ENCODE results near the gene FGD3.

Gene FGD3

GRCh38 chr9:92960561-92961290, 13.4 kb downstream of the FGD3 start:
- no peak overlapping the region for H3K27ac ChIP-seq (ENCODE audit: low read depth, low read length)
- no peaks in the 10 kb centered on the region for H3K36me3 ChIP-seq (ENCODE audit: control insufficient read depth, insufficient read depth, low read length)
- H3K4me3 ChIP-seq (ENCODE audit: low read depth, low read length), result no peak overlapping the region
- H3K9ac ChIP-seq (ENCODE audit: low read length), result no peak overlapping the region
- H3K27me3 ChIP-seq (ENCODE audit: control insufficient read depth, insufficient read depth, low read length), result no peaks in the 10 kb centered on the region
- peaks cover 8% of the 10 kb centered on the region; the same call in 1 of the 2 replicates for H3K4me1 ChIP-seq (ENCODE audit: control insufficient read depth, insufficient read depth, low read length)
- peaks cover 13% of the 10 kb centered on the region for H3K9me3 ChIP-seq (ENCODE audit: control insufficient read depth, insufficient read depth, low read depth, low read length)

DNA sequence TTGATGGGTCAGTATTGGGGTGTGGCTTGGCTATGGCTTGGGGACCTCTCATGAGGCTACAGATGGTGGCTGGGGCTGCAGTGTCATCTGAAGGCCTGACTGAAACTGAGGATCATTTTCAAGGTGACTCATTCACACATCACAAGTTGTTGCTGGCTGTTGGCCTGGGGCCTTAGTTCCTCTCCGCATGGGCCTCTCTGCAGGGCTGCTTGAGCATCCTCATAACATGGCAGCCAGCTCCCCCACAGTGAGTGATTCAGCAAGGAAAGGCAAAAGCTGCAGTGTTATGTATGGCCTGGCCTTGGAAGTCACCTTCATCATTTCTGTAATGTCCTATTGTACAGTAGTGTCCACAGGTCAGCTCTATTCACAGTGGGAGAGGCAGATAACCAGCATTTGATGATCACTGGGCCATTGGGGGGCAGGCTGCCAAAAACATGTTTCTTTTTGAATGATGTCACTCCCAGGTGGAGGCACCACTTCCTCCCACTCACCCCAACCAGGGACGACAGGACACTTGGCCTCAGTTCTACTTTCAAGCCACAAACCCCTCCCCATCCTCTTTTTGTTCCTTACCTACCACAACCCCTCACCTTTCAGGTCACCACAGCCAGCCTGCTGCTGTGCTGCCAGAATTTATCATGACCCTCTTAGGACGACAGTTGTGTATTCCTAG, 14.4 kb downstream of the FGD3 start:
- H3K27me3 ChIP-seq (ENCODE audit: control insufficient read depth, insufficient read depth, low read length), result no peaks in the 10 kb centered on the region
- H3K27ac ChIP-seq (ENCODE audit: low read depth, low read length), result no peak overlapping the region

DNA sequence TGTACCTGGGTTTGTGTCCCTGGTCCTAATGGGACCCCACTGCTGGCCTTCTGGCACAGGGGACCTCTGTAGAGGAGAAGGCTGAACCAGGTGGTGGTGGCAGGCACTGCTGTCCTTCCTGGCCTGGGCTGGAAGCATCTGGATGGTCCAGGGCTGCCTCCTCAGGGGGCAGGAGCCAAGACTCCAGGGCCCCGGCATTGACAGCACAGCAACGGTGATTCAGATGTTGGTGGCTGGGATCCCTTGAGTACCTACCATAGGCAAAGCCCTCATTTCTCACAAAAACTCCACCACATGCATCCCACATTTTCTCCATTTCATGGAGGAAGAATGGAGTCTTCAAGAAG, 15.0 kb downstream of the FGD3 start:
- H3K4me1 ChIP-seq (ENCODE audit: control insufficient read depth, insufficient read depth, low read length), result peaks cover 8% of the 10 kb centered on the region; the same call in 1 of the 2 replicates
- H3K27ac ChIP-seq (ENCODE audit: low read depth, low read length), result no peak overlapping the region
- no peak overlapping the region for H3K4me3 ChIP-seq (ENCODE audit: low read depth, low read length)
- peaks cover 13% of the 10 kb centered on the region for H3K9me3 ChIP-seq (ENCODE audit: control insufficient read depth, insufficient read depth, low read depth, low read length)
- no peaks in the 10 kb centered on the region for H3K27me3 ChIP-seq (ENCODE audit: control insufficient read depth, insufficient read depth, low read length)
- H3K36me3 ChIP-seq (ENCODE audit: control insufficient read depth, insufficient read depth, low read length), result no peaks in the 10 kb centered on the region
- H3K9ac ChIP-seq (ENCODE audit: low read length), result no peak overlapping the region

More for the DNA sequence above, 14.4 kb downstream of the FGD3 start:
- H3K36me3 ChIP-seq (ENCODE audit: control insufficient read depth, insufficient read depth, low read length), result no peaks in the 10 kb centered on the region
- peaks cover 13% of the 10 kb centered on the region for H3K9me3 ChIP-seq (ENCODE audit: control insufficient read depth, insufficient read depth, low read depth, low read length)
- H3K9ac ChIP-seq (ENCODE audit: low read length), result no peak overlapping the region
- peaks cover 8% of the 10 kb centered on the region; the same call in 1 of the 2 replicates for H3K4me1 ChIP-seq (ENCODE audit: control insufficient read depth, insufficient read depth, low read length)
- no peak overlapping the region for H3K4me3 ChIP-seq (ENCODE audit: low read depth, low read length)

- H3K9ac ChIP-seq (ENCODE audit: low read length), result no peak overlapping the region
- no peaks in the 10 kb centered on the region for H3K27me3 ChIP-seq (ENCODE audit: control insufficient read depth, insufficient read depth, low read length)
- H3K9me3 ChIP-seq (ENCODE audit: control insufficient read depth, insufficient read depth, low read depth, low read length), result peaks cover 13% of the 10 kb centered on the region
- H3K4me3 ChIP-seq (ENCODE audit: low read depth, low read length), result no peak overlapping the region
- H3K36me3 ChIP-seq (ENCODE audit: control insufficient read depth, insufficient read depth, low read length), result no peaks in the 10 kb centered on the region
- peaks cover 8% of the 10 kb centered on the region; the same call in 1 of the 2 replicates for H3K4me1 ChIP-seq (ENCODE audit: control insufficient read depth, insufficient read depth, low read length)
- no peak overlapping the region for H3K27ac ChIP-seq (ENCODE audit: low read depth, low read length)
Measured at GRCh38 chr9:92962846-92963245, 15.5 kb downstream of the FGD3 start.

GRCh38 chr9:92963831-92964606, 16.7 kb downstream of the FGD3 start:
- H3K9ac ChIP-seq (ENCODE audit: low read length), result no peak overlapping the region
- no peak overlapping the region for H3K27ac ChIP-seq (ENCODE audit: low read depth, low read length)
- peaks cover 12% of the 10 kb centered on the region; the same call in 1 of the 2 replicates for H3K4me1 ChIP-seq (ENCODE audit: control insufficient read depth, insufficient read depth, low read length)
- peaks cover 13% of the 10 kb centered on the region for H3K9me3 ChIP-seq (ENCODE audit: control insufficient read depth, insufficient read depth, low read depth, low read length)
- H3K36me3 ChIP-seq (ENCODE audit: control insufficient read depth, insufficient read depth, low read length), result no peaks in the 10 kb centered on the region
- no peak overlapping the region for H3K4me3 ChIP-seq (ENCODE audit: low read depth, low read length)
- H3K27me3 ChIP-seq (ENCODE audit: control insufficient read depth, insufficient read depth, low read length), result no peaks in the 10 kb centered on the region

DNA sequence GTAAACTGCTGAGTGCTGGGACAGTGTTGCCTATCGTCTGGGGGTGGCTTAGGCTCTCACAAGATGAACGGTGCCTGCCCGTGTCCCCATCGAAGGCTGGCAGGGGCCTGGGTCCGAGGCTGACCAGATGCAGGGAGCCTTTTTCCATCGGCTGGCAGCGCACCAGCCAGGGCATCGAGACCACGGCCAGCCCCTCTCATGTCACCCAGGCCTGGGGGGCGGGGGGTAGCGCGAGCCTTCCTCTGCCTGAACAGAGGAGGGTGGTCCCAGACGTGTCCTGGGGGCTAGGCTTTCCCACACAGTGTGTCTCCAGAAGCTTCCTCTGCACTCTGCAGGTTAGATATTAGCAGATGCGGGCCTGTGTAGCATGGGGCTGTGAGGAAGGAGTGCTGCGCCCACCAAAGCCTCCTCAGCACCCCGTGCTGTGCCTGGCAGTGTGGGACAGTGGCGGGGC, 17.3 kb downstream of the FGD3 start:
- H3K4me1 ChIP-seq (ENCODE audit: control insufficient read depth, insufficient read depth, low read length), result peaks cover 18% of the 10 kb centered on the region
- H3K27ac ChIP-seq (ENCODE audit: low read depth, low read length), result no peak overlapping the region
- H3K9me3 ChIP-seq (ENCODE audit: control insufficient read depth, insufficient read depth, low read depth, low read length), result peaks cover 13% of the 10 kb centered on the region
- H3K36me3 ChIP-seq (ENCODE audit: control insufficient read depth, insufficient read depth, low read length), result no peaks in the 10 kb centered on the region
- no peak overlapping the region for H3K4me3 ChIP-seq (ENCODE audit: low read depth, low read length)
- H3K9ac ChIP-seq (ENCODE audit: low read length), result no peak overlapping the region
- H3K27me3 ChIP-seq (ENCODE audit: control insufficient read depth, insufficient read depth, low read length), result no peaks in the 10 kb centered on the region

DNA sequence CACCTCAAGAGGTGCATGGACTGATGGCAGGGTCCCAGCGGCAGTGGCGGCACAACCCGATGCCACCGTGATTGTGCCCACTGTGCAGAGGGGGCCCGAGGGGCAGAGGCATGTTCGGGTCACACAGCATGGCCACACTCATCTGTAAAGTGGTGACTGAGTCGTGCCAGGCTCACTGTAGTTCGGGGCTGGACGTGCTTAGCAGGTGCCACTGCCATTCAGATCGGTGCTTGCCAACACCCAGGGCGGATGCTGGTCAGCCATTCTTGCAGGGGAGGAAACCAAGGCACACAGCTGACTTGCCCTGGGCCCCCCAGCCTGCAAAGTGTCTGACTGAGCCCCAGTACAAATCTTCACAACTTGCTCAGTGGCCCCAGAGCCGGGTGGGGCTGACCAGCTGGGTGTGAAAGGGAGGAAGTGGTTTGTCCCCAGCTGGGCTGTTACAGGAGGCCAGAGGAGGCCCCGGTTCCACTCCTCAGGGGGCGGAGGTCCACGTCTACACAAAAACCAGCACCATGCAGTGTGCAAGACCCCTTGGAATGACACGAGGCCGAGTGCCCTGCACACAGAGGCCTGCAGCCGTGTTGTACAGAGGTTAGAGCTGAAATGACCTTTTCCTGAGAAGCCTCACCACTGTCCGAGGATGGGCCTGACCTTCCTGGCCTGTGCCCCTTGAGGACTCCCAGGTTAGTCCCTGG, 17.9 kb downstream of the FGD3 start:
- Histone ChIP-seq H3K9me3 (ENCODE audit: control insufficient read depth, insufficient read depth, low read depth, low read length) (peaks cover 13% of the 10 kb centered on the region), H3K4me3 (ENCODE audit: low read depth, low read length) (no peak overlapping the region), H3K9ac (ENCODE audit: low read length) (no peak overlapping the region), H3K36me3 (ENCODE audit: control insufficient read depth, insufficient read depth, low read length) (no peaks in the 10 kb centered on the region), H3K27ac (ENCODE audit: low read depth, low read length) (no peak overlapping the region), H3K4me1 (ENCODE audit: control insufficient read depth, insufficient read depth, low read length) (peaks cover 24% of the 10 kb centered on the region), H3K27me3 (ENCODE audit: control insufficient read depth, insufficient read depth, low read length) (no peaks in the 10 kb centered on the region)

DNA sequence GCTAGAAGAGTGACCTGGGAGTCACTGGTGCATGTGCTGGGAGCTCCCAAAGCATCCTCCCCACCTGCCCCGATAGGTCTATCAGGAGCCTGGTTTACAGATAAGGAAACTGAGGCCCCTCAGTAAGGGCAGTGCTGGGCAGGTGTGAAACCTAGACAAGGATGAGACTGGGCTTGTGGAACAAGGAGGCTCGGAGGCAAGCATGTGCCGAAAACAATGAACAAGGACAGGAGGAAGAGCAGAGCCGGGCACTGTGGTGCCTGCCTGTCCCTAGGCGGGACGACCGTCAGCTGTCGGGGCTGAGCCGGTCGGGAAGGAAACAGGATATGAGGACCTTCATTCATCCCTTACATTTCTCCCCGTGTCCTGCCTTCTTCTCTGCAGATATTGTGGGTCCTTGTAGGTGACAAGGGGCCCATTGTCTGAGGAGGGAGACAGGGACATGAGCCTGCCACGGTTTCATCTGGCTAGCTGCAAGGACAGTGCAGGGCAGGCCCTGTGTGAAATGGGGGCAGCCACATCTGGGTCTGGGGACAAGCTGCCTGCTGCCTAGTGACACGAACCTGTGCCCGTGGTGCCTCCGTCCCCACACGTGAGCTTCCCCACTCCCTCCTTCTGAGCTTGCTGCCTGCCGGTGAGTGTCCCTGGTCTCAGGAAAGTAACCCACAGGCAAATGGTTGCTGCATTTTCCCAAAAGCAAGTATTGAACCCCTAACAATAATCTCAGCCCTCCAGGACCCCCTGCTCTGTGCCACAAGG, 18.6 kb downstream of the FGD3 start:
- no peak overlapping the region for H3K4me3 ChIP-seq (ENCODE audit: low read depth, low read length)
- H3K27me3 ChIP-seq (ENCODE audit: control insufficient read depth, insufficient read depth, low read length), result no peaks in the 10 kb centered on the region

DNA sequence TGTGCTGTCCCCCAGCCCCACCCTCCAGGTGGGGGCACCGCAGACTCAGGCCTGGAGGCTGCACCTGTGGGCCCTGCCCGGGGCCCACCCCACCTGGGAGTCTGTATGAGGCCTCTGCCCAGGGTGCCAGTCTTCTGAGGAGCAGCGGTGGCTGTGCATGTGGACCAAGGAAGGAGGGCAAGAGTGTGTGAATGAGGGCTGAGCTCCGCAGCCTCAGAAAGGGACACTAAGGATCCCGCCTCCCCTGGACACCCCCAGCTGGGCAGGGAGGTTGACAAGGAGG, 19.1 kb downstream of the FGD3 start:
- Histone ChIP-seq H3K4me1 (ENCODE audit: control insufficient read depth, insufficient read depth, low read length) (peaks cover 35% of the 10 kb centered on the region), H3K36me3 (ENCODE audit: control insufficient read depth, insufficient read depth, low read length) (no peaks in the 10 kb centered on the region), H3K4me3 (ENCODE audit: low read depth, low read length) (no peak overlapping the region), H3K27ac (ENCODE audit: low read depth, low read length) (no peak overlapping the region), H3K9me3 (ENCODE audit: control insufficient read depth, insufficient read depth, low read depth, low read length) (peaks cover 10% of the 10 kb centered on the region), H3K27me3 (ENCODE audit: control insufficient read depth, insufficient read depth, low read length) (no peaks in the 10 kb centered on the region), H3K9ac (ENCODE audit: low read length) (no peak overlapping the region)

More for the DNA sequence above, 18.6 kb downstream of the FGD3 start:
- Histone ChIP-seq H3K9ac (ENCODE audit: low read length) (no peak overlapping the region), H3K36me3 (ENCODE audit: control insufficient read depth, insufficient read depth, low read length) (no peaks in the 10 kb centered on the region), H3K9me3 (ENCODE audit: control insufficient read depth, insufficient read depth, low read depth, low read length) (peaks cover 13% of the 10 kb centered on the region), H3K27ac (ENCODE audit: low read depth, low read length) (no peak overlapping the region), H3K4me1 (ENCODE audit: control insufficient read depth, insufficient read depth, low read length) (peaks cover 30% of the 10 kb centered on the region)

DNA sequence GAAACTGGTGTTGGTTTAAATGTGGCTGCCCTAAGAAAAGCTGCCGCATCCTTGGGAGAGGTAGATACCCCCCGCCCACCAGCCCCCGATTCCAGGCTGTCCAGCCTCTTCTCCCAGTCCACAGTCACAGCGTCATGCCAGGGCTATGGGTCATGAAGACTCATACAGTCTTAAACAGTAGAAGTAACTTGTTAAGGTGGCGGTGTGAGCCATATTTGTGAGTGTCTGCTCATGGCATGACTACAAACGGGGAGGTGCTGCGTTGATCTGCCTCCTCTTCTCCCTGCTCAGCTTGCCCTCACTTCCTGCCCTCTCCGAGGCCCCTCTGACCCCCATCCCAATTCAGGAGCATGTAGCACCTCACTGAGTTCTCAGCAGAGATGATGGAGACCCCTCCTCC, 20.8 kb downstream of the FGD3 start:
- no peak overlapping the region for H3K27ac ChIP-seq (ENCODE audit: low read depth, low read length)
- no peaks in the 10 kb centered on the region for H3K36me3 ChIP-seq (ENCODE audit: control insufficient read depth, insufficient read depth, low read length)
- no peaks in the 10 kb centered on the region for H3K9me3 ChIP-seq (ENCODE audit: control insufficient read depth, insufficient read depth, low read depth, low read length)
- no peak overlapping the region for H3K4me3 ChIP-seq (ENCODE audit: low read depth, low read length)
- H3K4me1 ChIP-seq (ENCODE audit: control insufficient read depth, insufficient read depth, low read length), result peaks cover 38% of the 10 kb centered on the region
- H3K27me3 ChIP-seq (ENCODE audit: control insufficient read depth, insufficient read depth, low read length), result no peaks in the 10 kb centered on the region
- no peak overlapping the region for H3K9ac ChIP-seq (ENCODE audit: low read length)
